GM12874 (cell line): ENCODE data around the gene TFF3.

Source experiments
- CTCF ChIP-seq: IDR thresholded peaks from 2 replicates; pipeline ENCODE4 v1.5.1; 2011; ENCODE audit warnings: low read depth, mild to moderate bottlenecking, control low read depth, low read length, moderate library complexity; ENCODE audit not compliant: insufficient read depth

TFF3 gene

GRCh38 chr21:42315296-42315891 lies at the start of gene TFF3:
TFF3 (minus strand) TSS chr21:42315409; CDS start chr21:42315374, 35 bp downstream.
- TF ChIP-seq CTCF = no peak

GRCh38 chr21:42364304-42364865 lies 49.2 kb upstream of the TFF3 start:
- TF ChIP-seq CTCF = no peak

- TF ChIP-seq CTCF = no peak
Measured at GRCh38 chr21:42363312-42363711, 48.1 kb upstream of the TFF3 start.

GRCh38 chr21:42362700-42363099 lies 47.5 kb upstream of the TFF3 start:
- no peak for TF ChIP-seq CTCF

GRCh38 chr21:42362198-42362597 lies 47.0 kb upstream of the TFF3 start:
- no peak for TF ChIP-seq CTCF

- TF ChIP-seq CTCF = no peak
Measured at GRCh38 chr21:42361286-42361685, 46.1 kb upstream of the TFF3 start.

- 0 out of 2 replicates have a peak, but pooled peaks have one; percentile 26 for TF ChIP-seq CTCF
Measured at GRCh38 chr21:42360317-42360716, 45.1 kb upstream of the TFF3 start.
